GM12878 (cell line): Measurements from ENCODE around the gene COL5A3. TPM values are rescaled to one million over a fixed set of nuclear protein-coding genes. Genes with fewer than 3 reads are reported as not detected.

Experiments
- ATF3 ChIP-seq: IDR thresholded peaks from 2 replicates; pipeline ENCODE4 v1.6.1; 2011; ENCODE audit warnings: low read depth, mild to moderate bottlenecking, low read length, moderate library complexity, borderline replicate concordance; ENCODE audit errors: extremely low read depth
- CEBPB ChIP-seq, 2 experiments: fragments of 150-350 bp in 1 of 2; IDR thresholded peaks; 2 replicates each; pipeline ENCODE4 v1.6.1; 2012 to 2014; ENCODE audit warnings: low read depth in 2 of 2, low read length in 2 of 2, borderline replicate concordance in 1 of 2, inconsistent platforms in 1 of 2
- EGR1 ChIP-seq, 2 experiments: IDR thresholded peaks; 1 replicate in 1 of 2; 2 replicates in 1 of 2; pipeline ENCODE4 v1.6.1; 2011 to 2012; ENCODE audit warnings: low read depth in 2 of 2, low read length in 2 of 2, borderline replicate concordance in 1 of 2, mild to moderate bottlenecking in 1 of 2, moderate library complexity in 1 of 2
- ESRRA ChIP-seq: IDR thresholded peaks from 2 replicates; pipeline ENCODE4 v1.6.1; 2012; ENCODE audit warnings: mild to moderate bottlenecking, low read length, improper control_type of control experiment
- FOS ChIP-seq: IDR thresholded peaks from 3 replicates; pipeline ENCODE4 v1.6.1; 2011; ENCODE audit warnings: borderline replicate concordance; ENCODE audit not compliant: insufficient read length; ENCODE audit errors: extremely low read depth
- GATAD2B ChIP-seq: fragments of 450-650 bp; conservative IDR thresholded peaks from 2 replicates; pipeline ENCODE4 v1.6.1; 2017; ENCODE audit warnings: low read depth, mild to moderate bottlenecking, moderate library complexity
- HCFC1 ChIP-seq: fragments of 150-350 bp; IDR thresholded peaks from 2 replicates; pipeline ENCODE4 v1.6.1; 2014; ENCODE audit warnings: low read length
- PML ChIP-seq: IDR thresholded peaks from 2 replicates; pipeline ENCODE4 v1.6.1; 2012; ENCODE audit warnings: low read length, inconsistent platforms
- STAT1 ChIP-seq: fragments of 450-650 bp; conservative IDR thresholded peaks from 2 replicates; pipeline ENCODE4 v1.6.1; 2014; ENCODE audit warnings: antibody characterized with exemption, mild to moderate bottlenecking
- ZBTB33 ChIP-seq: fragments of 450-650 bp; IDR thresholded peaks from 2 replicates; pipeline ENCODE4 v1.6.1; 2017; ENCODE audit warnings: mild to moderate bottlenecking
- ZNF687 ChIP-seq: fragments of 450-650 bp; IDR thresholded peaks from 2 replicates; pipeline ENCODE4 v1.6.1; 2017; ENCODE audit warnings: mild to moderate bottlenecking, moderate library complexity
- polyA plus RNA-seq, 11 experiments: library from polyadenylated mRNA; depleted of rRNA in 4 of 11; unstranded in 6 of 11; stranded (reverse) in 5 of 11; fragments of >200 nt; fragmentation: Nextera tagmentation in 4 of 11; fragmentation: Illumina TruSeq in 1 of 11; extraction: Ambion mirVana in 4 of 11; extraction: Trizol in 1 of 11; gene quantifications; 1 replicate in 1 of 11; 2 replicates in 10 of 11; pipeline versions ENCODE4 v1.2.1 to v1.2.3, GENCODE V29; 2011 to 2016; ENCODE audit warnings: inconsistent platforms in 2 of 11, missing spikeins in 2 of 11, low read depth in 1 of 11
- total RNA-seq, 4 experiments: library from RNA; depleted of rRNA in 3 of 4; stranded (reverse); fragments of >200 nt in 3 of 4; fragmentation: Illumina TruSeq in 1 of 4; extraction: Trizol in 1 of 4; gene quantifications; 2 replicates each; pipeline versions ENCODE4 v1.2.1 to v1.2.3, GENCODE V29; 2013 to 2021

The COL5A3 gene
- total and polyA plus RNA-seq, 10 of the 15 experiments (the other 5 are each of a cell fraction or from before 2014, with no cell fraction given): under 0.01 to 8.3 (median 0.10) TPM; not detected in 2

GRCh38 chr19:9914315-9915207 lies 95.7 kb downstream of the COL5A3 start (continued):
- TF ChIP-seq PML (no peak), FOS (no peak), GATAD2B (peak; percentile 83; the same call in 1 of the 2 replicates), ZBTB33 (0 out of 2 replicates have a peak, but pooled peaks have one; percentile 47), CEBPB (IDR thresholded peaks at IDR 0.05; ENCODE audit: borderline replicate concordance in 1 of 2, low read depth in 2 of 2, low read length in 2 of 2) (no peak), STAT1 (no peak), EGR1 (IDR thresholded peaks at IDR 0.05; ENCODE audit: borderline replicate concordance in 1 of 2, low read depth in 2 of 2, low read length in 2 of 2) (peak; percentile 40 to 95), ZNF687 (no peak), ESRRA (no peak), ATF3 (no peak), HCFC1 (no peak)
